Peyer's patch (tissue), 4 donors: ENCODE measurements around the gene GGCT.

Experiments used
- POLR2A ChIP-seq, 2 donors: fragments of 450-650 bp; IDR thresholded peaks; one replicate each; pipeline ENCODE4 v1.5.1; 2017; ENCODE audit warnings: antibody characterized with exemption in 2 of 2, mild to moderate bottlenecking in 2 of 2, moderate library complexity in 2 of 2
- TF ChIP-seq, protein P1 (sequence below), 6 experiments: fragments of 450-650 bp in 4 of 6; fragments of 200-600 bp in 2 of 6; sonication (generic) in 1 of 6; IDR thresholded peaks; one replicate each; pipeline ENCODE4 v1.5.1; 2017 to 2019; ENCODE audit warnings: antibody characterized with exemption in 6 of 6, mild to moderate bottlenecking in 3 of 6, moderate library complexity in 1 of 6

DNA sequence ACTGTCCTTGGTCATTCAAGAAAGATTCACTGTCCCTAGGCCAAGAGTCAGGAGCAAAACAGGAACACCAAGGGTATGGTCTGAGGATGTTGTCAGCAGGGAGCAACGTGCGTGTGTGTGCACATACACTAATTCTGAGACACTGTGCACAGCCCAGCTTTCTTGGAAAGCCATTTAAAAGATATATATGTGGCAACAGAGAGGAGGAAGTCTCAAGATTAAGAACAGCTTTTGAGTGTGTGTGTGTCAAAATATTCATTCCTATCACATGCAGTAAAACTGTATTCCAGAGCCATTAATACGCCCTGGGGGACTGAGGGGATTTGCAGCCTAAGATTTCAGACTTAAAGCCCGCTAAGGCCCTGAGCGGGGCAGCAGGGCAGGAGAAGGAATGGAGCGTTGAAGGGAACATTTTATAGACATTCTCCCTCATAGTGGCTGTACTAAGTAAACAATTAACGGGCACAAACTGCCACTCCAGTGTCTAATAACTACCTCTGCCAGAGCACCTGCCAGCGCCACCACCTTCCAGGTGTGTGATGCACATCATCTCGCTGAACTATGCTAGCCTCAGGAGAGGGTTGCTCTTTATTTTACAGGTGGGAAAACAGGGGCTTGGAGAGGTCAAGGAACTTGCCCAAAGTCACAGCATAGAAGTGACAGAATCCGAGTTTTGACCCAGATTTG lies 28.0 kb downstream of the GGCT start:
- no peak for TF ChIP-seq POLR2A (IDR thresholded peaks at IDR 0.05)
- TF ChIP-seq, protein P1, sequence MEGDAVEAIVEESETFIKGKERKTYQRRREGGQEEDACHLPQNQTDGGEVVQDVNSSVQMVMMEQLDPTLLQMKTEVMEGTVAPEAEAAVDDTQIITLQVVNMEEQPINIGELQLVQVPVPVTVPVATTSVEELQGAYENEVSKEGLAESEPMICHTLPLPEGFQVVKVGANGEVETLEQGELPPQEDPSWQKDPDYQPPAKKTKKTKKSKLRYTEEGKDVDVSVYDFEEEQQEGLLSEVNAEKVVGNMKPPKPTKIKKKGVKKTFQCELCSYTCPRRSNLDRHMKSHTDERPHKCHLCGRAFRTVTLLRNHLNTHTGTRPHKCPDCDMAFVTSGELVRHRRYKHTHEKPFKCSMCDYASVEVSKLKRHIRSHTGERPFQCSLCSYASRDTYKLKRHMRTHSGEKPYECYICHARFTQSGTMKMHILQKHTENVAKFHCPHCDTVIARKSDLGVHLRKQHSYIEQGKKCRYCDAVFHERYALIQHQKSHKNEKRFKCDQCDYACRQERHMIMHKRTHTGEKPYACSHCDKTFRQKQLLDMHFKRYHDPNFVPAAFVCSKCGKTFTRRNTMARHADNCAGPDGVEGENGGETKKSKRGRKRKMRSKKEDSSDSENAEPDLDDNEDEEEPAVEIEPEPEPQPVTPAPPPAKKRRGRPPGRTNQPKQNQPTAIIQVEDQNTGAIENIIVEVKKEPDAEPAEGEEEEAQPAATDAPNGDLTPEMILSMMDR (IDR thresholded peaks at IDR 0.05): no peak
